K562 (cell line): ENCODE results near the gene EBF4. TPM values are rescaled to one million over a fixed set of nuclear protein-coding genes. Genes with fewer than 3 reads are reported as not detected.
A peak's percentile ranks its signal among the peaks of the same experiment; 100 is the strongest.

Experiments used
- CREM ChIP-seq: IDR thresholded peaks from 2 replicates; pipeline ENCODE4 v1.6.1; 2014; ENCODE audit warnings: antibody characterized with exemption, low read depth
- DNMT1 ChIP-seq: fragments of 450-650 bp; IDR thresholded peaks from 2 replicates; pipeline ENCODE4 v1.6.1; 2016; ENCODE audit warnings: antibody characterized with exemption, mild to moderate bottlenecking
- HMGXB4 ChIP-seq: sonication (generic); formaldehyde crosslinking; IDR thresholded peaks from 2 replicates; pipeline ENCODE4 v1.8.1; 2023; ENCODE audit warnings: mild to moderate bottlenecking, missing genetic modification reagents
- KDM1A ChIP-seq, 2 experiments: fragments of 450-650 bp; IDR thresholded peaks; 2 replicates each; pipeline ENCODE4 v1.6.1; 2016; ENCODE audit warnings: mild to moderate bottlenecking in 2 of 2
- KLF13 ChIP-seq: fragments of 450-650 bp; IDR thresholded peaks from 2 replicates; pipeline ENCODE4 v1.6.1; 2016; ENCODE audit warnings: missing genetic modification characterization, low read depth, mild to moderate bottlenecking, missing compliant biosample characterization, moderate library complexity, borderline replicate concordance
- PHF21A ChIP-seq: fragments of 450-650 bp; IDR thresholded peaks from 2 replicates; pipeline ENCODE4 v1.6.1; 2017; ENCODE audit warnings: low read depth, borderline replicate concordance
- TEAD4 ChIP-seq, 2 experiments: sonication (generic) in 1 of 2; formaldehyde crosslinking in 1 of 2; IDR thresholded peaks; 2 replicates each; pipeline versions ENCODE4 v1.6.1 to v1.8.0; 2012 to 2022; ENCODE audit warnings: borderline replicate concordance in 1 of 2, inconsistent platforms in 1 of 2, low read length in 1 of 2, mild to moderate bottlenecking in 1 of 2, missing genetic modification reagents in 1 of 2
- TGIF2 ChIP-seq: sonication (generic); formaldehyde crosslinking; IDR thresholded peaks from 2 replicates; pipeline ENCODE4 v1.8.1; 2022; ENCODE audit warnings: mild to moderate bottlenecking, missing genetic modification reagents, moderate library complexity
- XRCC3 ChIP-seq: fragments of 450-650 bp; IDR thresholded peaks from 2 replicates; pipeline ENCODE4 v1.6.1; 2017; ENCODE audit warnings: mild to moderate bottlenecking, moderate library complexity
- ZBTB49 ChIP-seq: sonication (generic); formaldehyde crosslinking; IDR thresholded peaks from 2 replicates; pipeline ENCODE4 v1.8.0; 2022; ENCODE audit warnings: missing genetic modification reagents, mild to moderate bottlenecking, borderline replicate concordance
- ZNF561 ChIP-seq: fragments of 450-650 bp; formaldehyde crosslinking; conservative IDR thresholded peaks from 2 replicates; pipeline ENCODE4 v1.4.0; 2020; ENCODE audit warnings: mild to moderate bottlenecking, moderate library complexity
- polyA plus RNA-seq, 8 experiments: library from polyadenylated mRNA; depleted of rRNA in 4 of 8; stranded (reverse) in 5 of 8; unstranded in 3 of 8; fragments of >200 nt; fragmentation: Nextera tagmentation in 2 of 8; fragmentation: Illumina TruSeq in 1 of 8; extraction: Ambion mirVana in 2 of 8; extraction: Trizol in 1 of 8; gene quantifications; 2 replicates each; pipeline versions ENCODE4 v1.2.1 to v1.2.3, GENCODE V29; 2011 to 2014; ENCODE audit warnings: inconsistent platforms in 1 of 8, missing spikeins in 1 of 8
- total RNA-seq, 7 experiments: library from RNA; depleted of rRNA in 6 of 7; stranded (reverse); fragments of >200 nt in 6 of 7; fragmentation: Illumina TruSeq in 2 of 7; extraction: Trizol in 2 of 7; gene quantifications; 2 replicates each; pipeline versions ENCODE4 v1.2.1 to v1.2.3, GENCODE V29; 2011 to 2021; ENCODE audit warnings: low replicate concordance in 1 of 7
- TF ChIP-seq, protein P1 (sequence below): sonication (generic); formaldehyde crosslinking; IDR thresholded peaks from 2 replicates; pipeline ENCODE4 v1.8.0; 2022; ENCODE audit warnings: missing genetic modification reagents, mild to moderate bottlenecking, moderate library complexity, borderline replicate concordance
- TF ChIP-seq, protein P2 (sequence below): fragments of 200-800 bp; sonication (Bioruptor generic); IDR thresholded peaks from 2 replicates; pipeline ENCODE4 v1.6.1; 2016; ENCODE audit warnings: missing genetic modification characterization, missing compliant biosample characterization
- TF ChIP-seq, protein P3 (sequence below): sonication (generic); formaldehyde crosslinking; IDR thresholded peaks from 2 replicates; pipeline ENCODE4 v1.8.0; 2022; ENCODE audit warnings: mild to moderate bottlenecking, missing genetic modification reagents, borderline replicate concordance

The EBF4 gene
- total and polyA plus RNA-seq, 9 of the 15 experiments (the other 6 are each of a cell fraction or from before 2014, with no cell fraction given): 0.09 TPM; not detected in 8

- TF ChIP-seq TEAD4 (IDR thresholded peaks at IDR 0.05; ENCODE audit: low read length) (peak; percentile 94), TEAD4 (CRISPR knock-in tag; IDR thresholded peaks at IDR 0.05; ENCODE audit: borderline replicate concordance) (no peak), ZBTB49 (no peak), TGIF2 (CRISPR knock-in tag) (no peak), XRCC3 (no peak), CREM (no peak), ZNF561 (CRISPR knock-in tag) (no peak), PHF21A (no peak), HMGXB4 (CRISPR knock-in tag) (no peak), KDM1A (IDR thresholded peaks at IDR 0.05) (no peak), DNMT1 (no peak), KLF13 (tag) (no peak)
- TF ChIP-seq, protein P1, sequence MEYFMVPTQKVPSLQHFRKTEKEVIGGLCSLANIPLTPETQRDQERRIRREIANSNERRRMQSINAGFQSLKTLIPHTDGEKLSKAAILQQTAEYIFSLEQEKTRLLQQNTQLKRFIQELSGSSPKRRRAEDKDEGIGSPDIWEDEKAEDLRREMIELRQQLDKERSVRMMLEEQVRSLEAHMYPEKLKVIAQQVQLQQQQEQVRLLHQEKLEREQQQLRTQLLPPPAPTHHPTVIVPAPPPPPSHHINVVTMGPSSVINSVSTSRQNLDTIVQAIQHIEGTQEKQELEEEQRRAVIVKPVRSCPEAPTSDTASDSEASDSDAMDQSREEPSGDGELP (CRISPR knock-in tag): peak; percentile 68; the same call in 1 of the 2 replicates
- TF ChIP-seq, protein P2, sequence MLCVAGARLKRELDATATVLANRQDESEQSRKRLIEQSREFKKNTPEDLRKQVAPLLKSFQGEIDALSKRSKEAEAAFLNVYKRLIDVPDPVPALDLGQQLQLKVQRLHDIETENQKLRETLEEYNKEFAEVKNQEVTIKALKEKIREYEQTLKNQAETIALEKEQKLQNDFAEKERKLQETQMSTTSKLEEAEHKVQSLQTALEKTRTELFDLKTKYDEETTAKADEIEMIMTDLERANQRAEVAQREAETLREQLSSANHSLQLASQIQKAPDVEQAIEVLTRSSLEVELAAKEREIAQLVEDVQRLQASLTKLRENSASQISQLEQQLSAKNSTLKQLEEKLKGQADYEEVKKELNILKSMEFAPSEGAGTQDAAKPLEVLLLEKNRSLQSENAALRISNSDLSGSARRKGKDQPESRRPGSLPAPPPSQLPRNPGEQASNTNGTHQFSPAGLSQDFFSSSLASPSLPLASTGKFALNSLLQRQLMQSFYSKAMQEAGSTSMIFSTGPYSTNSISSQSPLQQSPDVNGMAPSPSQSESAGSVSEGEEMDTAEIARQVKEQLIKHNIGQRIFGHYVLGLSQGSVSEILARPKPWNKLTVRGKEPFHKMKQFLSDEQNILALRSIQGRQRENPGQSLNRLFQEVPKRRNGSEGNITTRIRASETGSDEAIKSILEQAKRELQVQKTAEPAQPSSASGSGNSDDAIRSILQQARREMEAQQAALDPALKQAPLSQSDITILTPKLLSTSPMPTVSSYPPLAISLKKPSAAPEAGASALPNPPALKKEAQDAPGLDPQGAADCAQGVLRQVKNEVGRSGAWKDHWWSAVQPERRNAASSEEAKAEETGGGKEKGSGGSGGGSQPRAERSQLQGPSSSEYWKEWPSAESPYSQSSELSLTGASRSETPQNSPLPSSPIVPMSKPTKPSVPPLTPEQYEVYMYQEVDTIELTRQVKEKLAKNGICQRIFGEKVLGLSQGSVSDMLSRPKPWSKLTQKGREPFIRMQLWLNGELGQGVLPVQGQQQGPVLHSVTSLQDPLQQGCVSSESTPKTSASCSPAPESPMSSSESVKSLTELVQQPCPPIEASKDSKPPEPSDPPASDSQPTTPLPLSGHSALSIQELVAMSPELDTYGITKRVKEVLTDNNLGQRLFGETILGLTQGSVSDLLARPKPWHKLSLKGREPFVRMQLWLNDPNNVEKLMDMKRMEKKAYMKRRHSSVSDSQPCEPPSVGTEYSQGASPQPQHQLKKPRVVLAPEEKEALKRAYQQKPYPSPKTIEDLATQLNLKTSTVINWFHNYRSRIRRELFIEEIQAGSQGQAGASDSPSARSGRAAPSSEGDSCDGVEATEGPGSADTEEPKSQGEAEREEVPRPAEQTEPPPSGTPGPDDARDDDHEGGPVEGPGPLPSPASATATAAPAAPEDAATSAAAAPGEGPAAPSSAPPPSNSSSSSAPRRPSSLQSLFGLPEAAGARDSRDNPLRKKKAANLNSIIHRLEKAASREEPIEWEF (CRISPR knock-in tag): no peak
- TF ChIP-seq, protein P3, sequence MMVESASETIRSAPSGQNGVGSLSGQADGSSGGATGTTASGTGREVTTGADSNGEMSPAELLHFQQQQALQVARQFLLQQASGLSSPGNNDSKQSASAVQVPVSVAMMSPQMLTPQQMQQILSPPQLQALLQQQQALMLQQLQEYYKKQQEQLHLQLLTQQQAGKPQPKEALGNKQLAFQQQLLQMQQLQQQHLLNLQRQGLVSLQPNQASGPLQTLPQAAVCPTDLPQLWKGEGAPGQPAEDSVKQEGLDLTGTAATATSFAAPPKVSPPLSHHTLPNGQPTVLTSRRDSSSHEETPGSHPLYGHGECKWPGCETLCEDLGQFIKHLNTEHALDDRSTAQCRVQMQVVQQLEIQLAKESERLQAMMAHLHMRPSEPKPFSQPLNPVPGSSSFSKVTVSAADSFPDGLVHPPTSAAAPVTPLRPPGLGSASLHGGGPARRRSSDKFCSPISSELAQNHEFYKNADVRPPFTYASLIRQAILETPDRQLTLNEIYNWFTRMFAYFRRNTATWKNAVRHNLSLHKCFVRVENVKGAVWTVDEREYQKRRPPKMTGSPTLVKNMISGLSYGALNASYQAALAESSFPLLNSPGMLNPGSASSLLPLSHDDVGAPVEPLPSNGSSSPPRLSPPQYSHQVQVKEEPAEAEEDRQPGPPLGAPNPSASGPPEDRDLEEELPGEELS (CRISPR knock-in tag): no peak
Measured at GRCh38 chr20:2800521-2801285, 108.1 kb downstream of the EBF4 start, which contains the start of gene CPXM1 (continued).
